Activated naive CD4-positive, alpha-beta T cell (primary cell): ENCODE measurements around the gene VWA3B.
"Not testable (repeated sequence)": the region's sequence is repeated elsewhere in the genome, so short reads cannot be mapped to it uniquely, and the experiment has no call there.

Experiments
- DNase-seq, 4 experiments: peaks; one replicate each; lab custom pipeline; 2025; lab: John Stamatoyannopoulos, UW

VWA3B gene

DNA sequence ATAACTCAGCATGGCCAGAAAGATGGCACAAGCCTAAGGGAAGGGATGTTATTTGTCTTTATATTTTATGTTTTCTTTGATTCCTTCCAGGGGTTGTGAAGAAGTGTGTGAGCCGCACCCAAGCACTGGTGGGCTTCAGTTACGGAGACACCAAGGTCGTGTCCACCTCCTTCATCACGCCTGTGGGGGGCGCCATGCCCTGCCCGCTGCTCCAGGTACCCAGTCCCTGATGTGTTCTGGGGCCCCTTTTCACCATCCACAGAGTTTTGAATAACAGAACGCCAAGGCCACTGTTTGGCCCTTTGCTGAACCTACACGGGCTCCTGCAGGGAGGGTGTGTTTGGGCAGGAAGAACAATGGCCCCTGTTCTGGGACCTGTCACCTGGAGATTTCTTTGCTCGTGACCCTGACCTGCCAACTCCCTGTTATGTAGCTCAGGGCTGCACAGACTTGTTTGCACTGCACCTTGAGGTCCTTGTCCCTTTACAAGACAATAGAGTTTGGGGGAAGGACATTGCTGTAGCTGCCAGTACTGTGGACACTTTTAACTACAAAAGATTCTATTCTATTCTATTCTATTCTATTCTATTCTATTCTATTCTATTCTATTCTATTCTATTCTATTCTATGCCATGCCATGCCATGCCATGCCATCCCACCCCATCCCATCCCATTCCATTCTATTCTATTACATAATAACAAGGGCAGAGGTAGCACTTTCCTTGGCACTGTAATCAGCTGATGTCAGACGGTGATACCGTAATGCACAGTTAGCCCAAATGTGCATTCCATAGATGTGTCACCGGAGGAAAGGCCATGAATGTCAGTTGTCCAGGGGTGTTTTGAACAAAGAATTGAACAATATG lies 211.1 kb downstream of the VWA3B start:
- no peak for DNase-seq

DNA sequence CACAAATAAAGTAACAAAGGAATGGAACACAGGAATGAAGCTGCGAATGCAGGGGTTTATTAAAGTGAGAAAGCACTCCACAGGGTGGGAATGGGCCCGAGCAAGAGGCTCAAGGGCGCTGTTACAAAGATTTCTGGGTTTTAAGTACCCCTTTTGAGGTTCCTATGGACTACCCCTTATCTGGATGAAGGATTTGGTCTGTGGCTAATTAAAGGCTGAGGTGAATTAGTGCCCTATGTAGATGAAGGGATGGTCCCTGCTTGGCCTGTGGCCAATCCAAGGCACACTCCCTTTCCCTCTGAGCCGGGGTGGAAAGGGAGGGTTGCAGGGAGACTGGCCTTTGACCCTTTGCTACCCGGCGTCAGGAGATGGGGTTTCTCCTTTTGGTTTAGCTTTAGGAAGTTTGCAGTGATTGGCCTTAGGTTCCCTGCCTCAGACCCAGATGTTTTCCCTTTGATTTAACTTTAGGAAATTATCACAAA lies 211.8 kb downstream of the VWA3B start:
- no peak for DNase-seq

DNA sequence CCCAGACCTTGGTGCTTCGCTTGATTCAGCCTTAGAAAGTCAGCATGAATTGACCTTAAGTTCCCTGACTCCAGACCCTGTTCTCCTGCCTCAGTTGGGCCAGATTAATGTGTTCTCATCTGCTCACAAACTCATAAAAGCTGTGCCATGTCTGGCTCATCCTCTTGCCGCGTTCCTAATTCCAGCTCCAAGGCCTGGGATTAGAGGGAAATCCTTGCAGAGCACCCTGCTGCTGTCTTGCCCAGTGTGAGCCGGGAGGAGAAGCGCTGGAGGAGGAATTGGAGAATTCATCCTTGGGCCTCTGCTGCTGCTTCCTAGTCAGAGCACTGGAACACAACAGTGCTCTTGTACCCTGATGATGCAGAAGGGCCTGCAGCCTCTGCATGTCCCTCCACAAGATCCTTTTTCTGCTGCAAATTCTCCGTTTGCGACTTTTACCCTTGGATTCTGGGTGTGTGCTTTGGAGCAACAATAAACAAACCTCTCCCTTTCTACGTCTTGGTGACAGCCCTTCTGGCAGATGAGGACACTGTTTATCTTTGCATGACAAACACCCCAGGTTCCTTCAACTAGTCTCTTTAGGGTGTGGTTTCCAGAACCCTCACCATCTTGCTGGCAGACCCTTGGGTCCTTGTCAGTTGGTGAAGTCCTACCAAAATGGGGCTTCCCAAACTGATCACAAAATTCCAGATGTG lies 212.4 kb downstream of the VWA3B start:
- DNase-seq, result no peak

DNA sequence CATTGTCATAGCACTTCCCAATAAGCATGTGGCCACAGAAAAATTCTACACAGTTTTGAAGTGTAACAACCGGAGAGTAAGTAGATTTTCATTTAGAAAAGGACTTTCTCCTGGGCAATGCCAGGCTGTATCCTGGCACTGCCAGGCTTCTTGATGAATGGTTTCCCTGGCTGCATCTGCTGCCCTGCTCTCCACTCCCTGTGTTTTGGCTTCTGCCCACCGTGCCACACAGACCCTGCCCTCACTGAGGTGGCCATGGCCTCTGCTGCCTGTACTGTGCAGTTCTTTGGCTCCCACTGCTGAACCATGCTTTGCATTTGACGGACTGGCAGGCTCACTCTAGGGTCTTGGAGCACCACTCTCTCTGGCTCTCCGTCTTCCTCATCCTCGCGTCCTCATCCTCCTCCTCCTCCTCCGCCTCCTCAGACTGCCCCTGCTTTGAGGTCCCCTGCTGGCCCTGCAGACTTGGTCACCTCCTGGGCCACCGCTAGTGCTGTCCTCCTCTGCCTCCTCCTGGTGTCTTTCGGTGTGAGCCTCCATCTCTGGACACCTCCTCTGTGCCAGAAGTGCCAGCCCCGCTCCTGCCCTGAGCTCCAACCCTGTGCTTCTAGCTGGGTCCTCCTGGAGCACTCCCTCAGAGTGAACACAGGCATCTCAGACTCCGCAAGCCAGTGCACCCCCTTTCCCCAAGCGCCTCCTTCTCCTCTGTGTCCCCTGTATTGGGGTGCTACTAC lies 213.3 kb downstream of the VWA3B start:
- no peak for DNase-seq

- no peak for DNase-seq
Observed at GRCh38 chr2:98301469-98301868, 214.5 kb downstream of the VWA3B start.

- DNase-seq, result not testable (repeated sequence)
Observed at GRCh38 chr2:98307131-98307696, 220.2 kb downstream of the VWA3B start.

- no peak for DNase-seq
Observed at GRCh38 chr2:98308068-98308467, 221.1 kb downstream of the VWA3B start.

GRCh38 chr2:98308532-98308931 lies 221.6 kb downstream of the VWA3B start:
- DNase-seq, result no peak

GRCh38 chr2:98309580-98309979 lies 222.6 kb downstream of the VWA3B start:
- no peak for DNase-seq

- DNase-seq, result no peak
Observed at GRCh38 chr2:98310010-98310409, 223.0 kb downstream of the VWA3B start.

DNA sequence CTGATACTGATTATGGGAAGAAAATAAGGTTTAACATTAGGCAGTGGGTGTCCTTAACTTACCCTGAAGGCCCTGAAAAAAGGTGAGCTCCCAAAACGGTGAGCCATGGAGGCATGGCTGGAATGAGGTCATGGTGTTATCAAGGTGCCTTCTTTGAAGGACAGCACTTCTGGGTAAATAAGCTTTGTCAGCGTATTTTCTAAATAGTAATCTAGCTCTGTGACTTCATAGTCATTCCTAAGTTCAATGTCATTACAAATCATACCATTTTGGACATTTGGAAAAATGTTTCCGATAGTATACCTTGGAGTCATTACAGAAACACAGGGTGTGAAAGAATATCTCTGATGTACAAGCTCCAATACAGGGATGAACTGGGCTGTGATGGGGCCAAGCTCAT lies 224.1 kb downstream of the VWA3B start:
- DNase-seq, result no peak

- DNase-seq, result no peak
Observed at GRCh38 chr2:98311771-98312545, 225.0 kb downstream of the VWA3B start.

DNA sequence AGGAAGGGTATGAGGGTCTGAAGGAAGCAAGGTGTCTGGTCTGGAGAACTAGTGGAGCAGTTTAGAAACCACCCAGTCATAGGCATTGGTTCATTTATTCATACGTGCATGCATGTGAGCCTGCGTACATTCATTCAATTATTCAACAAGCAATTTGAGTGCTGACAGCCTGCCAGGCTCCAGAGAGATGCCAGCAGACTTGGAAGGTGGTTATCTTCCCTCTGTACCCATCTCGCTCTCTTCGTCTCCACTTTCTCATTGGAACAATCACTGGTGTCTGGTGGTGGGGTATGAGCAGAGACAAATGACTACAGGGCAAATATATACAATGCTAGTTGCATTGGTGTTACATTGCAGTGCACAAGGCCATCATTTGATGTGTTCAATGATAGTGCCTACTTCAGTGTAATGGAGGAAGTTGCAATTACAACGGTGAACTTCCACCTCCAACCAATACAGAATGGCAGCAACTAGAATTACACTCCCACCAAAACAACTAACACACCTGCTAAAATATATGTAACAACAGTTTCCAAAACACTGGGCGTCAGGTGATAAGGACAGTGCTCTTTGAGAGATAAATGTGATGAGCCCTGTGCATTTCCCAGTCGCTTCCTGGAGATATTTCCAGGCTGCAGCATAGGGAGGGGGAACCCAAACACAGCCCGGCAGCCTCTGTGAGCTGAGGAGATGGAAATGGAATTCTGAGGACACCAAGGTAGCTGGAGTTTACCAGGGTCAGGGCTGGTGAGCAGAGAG lies 226.7 kb downstream of the VWA3B start:
- DNase-seq, result no peak

DNA sequence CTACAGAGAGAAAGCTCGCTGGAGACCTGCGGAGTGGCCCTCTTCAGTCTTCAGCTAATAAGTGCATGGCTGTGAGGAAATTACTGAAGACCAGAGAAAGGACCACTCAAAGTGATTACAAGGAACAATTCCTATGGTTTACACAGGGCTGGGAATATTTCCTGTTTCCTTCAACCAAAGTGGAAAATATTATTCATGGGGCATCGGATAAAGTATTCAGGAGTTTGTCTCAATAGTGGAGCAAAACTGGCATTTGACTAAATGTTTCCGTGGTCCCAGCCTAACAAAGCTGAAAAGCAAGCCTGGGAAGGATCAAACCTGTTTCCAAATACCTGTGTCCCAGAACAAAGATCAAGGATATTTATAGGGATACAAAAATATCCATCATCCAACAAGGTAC lies 227.3 kb downstream of the VWA3B start:
- DNase-seq, result no peak

GRCh38 chr2:98315957-98316356 lies 229.0 kb downstream of the VWA3B start:
- no peak for DNase-seq

GRCh38 chr2:98317214-98317613 lies 230.2 kb downstream of the VWA3B start:
- DNase-seq, result no peak

GRCh38 chr2:98320171-98320570 lies 233.2 kb downstream of the VWA3B start:
- DNase-seq, result not testable (repeated sequence)

DNA sequence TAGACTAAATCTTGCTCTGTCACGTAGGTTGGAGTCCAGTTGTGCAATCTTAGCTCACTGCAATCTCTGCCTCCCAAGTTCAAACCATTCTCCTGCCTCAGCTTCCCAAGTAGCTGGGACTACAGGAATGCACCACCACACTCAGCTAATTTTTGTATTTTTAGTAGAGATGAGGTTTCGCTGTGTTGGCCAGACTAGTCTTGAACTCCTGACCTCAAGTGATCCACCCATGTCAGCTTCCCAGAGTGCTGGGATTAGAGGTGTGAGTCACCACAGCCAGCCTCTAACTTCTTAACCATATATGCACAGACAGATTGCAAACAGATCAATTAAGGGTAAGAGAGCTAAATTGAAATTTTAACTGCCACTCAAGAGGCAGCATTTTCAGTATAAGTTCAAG lies 237.2 kb downstream of the VWA3B start:
- DNase-seq, result no peak

GRCh38 chr2:98327776-98328175 lies 240.8 kb downstream of the VWA3B start:
- no peak for DNase-seq

- no peak for DNase-seq
Observed at GRCh38 chr2:98329549-98329948, 242.6 kb downstream of the VWA3B start.

DNA sequence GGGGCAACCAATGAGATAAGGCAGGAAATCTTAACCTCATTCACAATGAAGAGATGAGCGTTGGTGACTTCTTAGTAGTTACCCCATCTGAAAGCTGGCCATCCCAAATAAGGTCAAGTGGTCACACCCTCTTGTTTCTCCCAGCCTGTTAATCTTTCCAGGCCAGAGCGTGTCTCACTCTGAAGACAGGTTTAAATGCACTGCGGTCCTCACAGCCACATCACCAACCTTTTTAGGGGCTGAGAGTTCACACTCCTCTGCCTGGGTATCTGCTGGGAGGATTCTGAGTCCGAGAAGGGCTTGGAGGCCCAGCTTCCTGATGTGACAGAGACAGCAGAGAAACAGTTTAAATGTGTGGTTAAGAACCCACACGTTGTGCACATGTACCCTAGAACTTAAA lies 246.0 kb downstream of the VWA3B start:
- DNase-seq, result no peak
